ENCODE data around the gene EEF1AKMT1. TPM values are rescaled to one million over a fixed set of nuclear protein-coding genes. Genes with fewer than 3 reads are reported as not detected.

Gene EEF1AKMT1
- total RNA-seq, 1 donor from 2014 or later, result 5.3 TPM

GRCh38 chr13:20700288-20700687, 73.5 kb downstream of the EEF1AKMT1 start:
- no peak for TF ChIP-seq CTCF (IDR thresholded peaks at IDR 0.05; ENCODE audit: insufficient read depth, low read length, severe bottlenecking)
- H3K27me3 ChIP-seq (ENCODE audit: control insufficient read depth, insufficient read depth, low read length), result peaks cover 1% of the 10 kb centered on the region
- H3K36me3 ChIP-seq (ENCODE audit: control insufficient read depth, insufficient read depth, low read length), result no peaks in the 10 kb centered on the region
- DNase-seq (ENCODE audit: low read depth) (no peak), FAIRE-seq (no peak)
- no peak overlapping the region for H3K4me3 ChIP-seq (ENCODE audit: low read depth, low read length)

- Histone ChIP-seq H3K36me3 (ENCODE audit: control insufficient read depth, insufficient read depth, low read length) (no peaks in the 10 kb centered on the region), H3K4me3 (ENCODE audit: low read depth, low read length) (no peak overlapping the region), H3K27me3 (ENCODE audit: control insufficient read depth, insufficient read depth, low read length) (no peaks in the 10 kb centered on the region)
- no peak for TF ChIP-seq CTCF (IDR thresholded peaks at IDR 0.05; ENCODE audit: insufficient read depth, low read length, severe bottlenecking)
- FAIRE-seq, result no peak
- no peak for DNase-seq (ENCODE audit: low read depth)
Measured at GRCh38 chr13:20699715-20700114, 74.0 kb downstream of the EEF1AKMT1 start.

- no peak for TF ChIP-seq CTCF (IDR thresholded peaks at IDR 0.05; ENCODE audit: insufficient read depth, low read length, severe bottlenecking)
- FAIRE-seq, result no peak
- no peak for DNase-seq (ENCODE audit: low read depth)
- Histone ChIP-seq H3K27me3 (ENCODE audit: control insufficient read depth, insufficient read depth, low read length) (no peaks in the 10 kb centered on the region), H3K36me3 (ENCODE audit: control insufficient read depth, insufficient read depth, low read length) (no peaks in the 10 kb centered on the region), H3K4me3 (ENCODE audit: low read depth, low read length) (no peak overlapping the region)
Measured at GRCh38 chr13:20696073-20696472, 77.7 kb downstream of the EEF1AKMT1 start.

GRCh38 chr13:20691616-20692015, 82.1 kb downstream of the EEF1AKMT1 start:
- Histone ChIP-seq H3K27me3 (ENCODE audit: control insufficient read depth, insufficient read depth, low read length) (no peaks in the 10 kb centered on the region), H3K36me3 (ENCODE audit: control insufficient read depth, insufficient read depth, low read length) (no peaks in the 10 kb centered on the region), H3K4me3 (ENCODE audit: low read depth, low read length) (no peak overlapping the region)
- no peak for TF ChIP-seq CTCF (IDR thresholded peaks at IDR 0.05; ENCODE audit: insufficient read depth, low read length, severe bottlenecking)
- FAIRE-seq, result no peak
- DNase-seq (ENCODE audit: low read depth), result no peak

GRCh38 chr13:20689291-20689690, 84.5 kb downstream of the EEF1AKMT1 start:
- TF ChIP-seq CTCF (IDR thresholded peaks at IDR 0.05; ENCODE audit: insufficient read depth, low read length, severe bottlenecking), result no peak
- DNase-seq (ENCODE audit: low read depth), result peak; percentile 37
- H3K4me3 ChIP-seq (ENCODE audit: low read depth, low read length), result no peak overlapping the region
- FAIRE-seq, result no peak
- no peaks in the 10 kb centered on the region for H3K36me3 ChIP-seq (ENCODE audit: control insufficient read depth, insufficient read depth, low read length)
- no peaks in the 10 kb centered on the region for H3K27me3 ChIP-seq (ENCODE audit: control insufficient read depth, insufficient read depth, low read length)

- no peak for TF ChIP-seq CTCF (IDR thresholded peaks at IDR 0.05; ENCODE audit: insufficient read depth, low read length, severe bottlenecking)
- no peaks in the 10 kb centered on the region for H3K36me3 ChIP-seq (ENCODE audit: control insufficient read depth, insufficient read depth, low read length)
- H3K27me3 ChIP-seq (ENCODE audit: control insufficient read depth, insufficient read depth, low read length), result no peaks in the 10 kb centered on the region
- DNase-seq (ENCODE audit: low read depth) (no peak), FAIRE-seq (no peak)
- H3K4me3 ChIP-seq (ENCODE audit: low read depth, low read length), result no peak overlapping the region
Measured at GRCh38 chr13:20686863-20687579, 86.7 kb downstream of the EEF1AKMT1 start.

Measured in bronchial epithelial cell (primary cell).